Psoas muscle (tissue), 8 donors: ENCODE data around the gene OCEL1. TPM values are rescaled to one million over a fixed set of nuclear protein-coding genes. Genes with fewer than 3 reads are reported as not detected.
A peak's percentile ranks its signal among the peaks of the same experiment; 100 is the strongest.

Experiments used
- ATAC-seq, 4 donors: fragments of 200-7000 bp; cut with Tn5 transposase; one replicate each; pipeline ENCODE4 v1.9.1; 2020; ENCODE audit warnings: moderate library complexity in 3 of 4, mild to moderate bottlenecking in 2 of 4
- DNase-seq, 2 donors: peaks; one replicate each; pipeline ENCODE4 v3.0.0-alpha.2; 2020
- H3K27ac ChIP-seq: fragments of 200-600 bp; one replicate; pipeline ENCODE4 v1.8.0; 2022
- H3K27me3 ChIP-seq, 3 donors: fragments of 200-600 bp in 1 of 3; one replicate each; pipeline versions ENCODE4 v1.6.1 to v1.8.0; 2013 to 2022; ENCODE audit warnings: low read length in 2 of 3, mild to moderate bottlenecking in 2 of 3, moderate library complexity in 1 of 3; ENCODE audit not compliant: insufficient read depth in 3 of 3
- H3K36me3 ChIP-seq, 2 donors: fragments of 200-600 bp in 1 of 2; one replicate each; pipeline versions ENCODE4 v1.6.1 to v1.8.0; 2013 to 2022; ENCODE audit warnings: low read depth in 1 of 2, mild to moderate bottlenecking in 1 of 2, moderate library complexity in 1 of 2; ENCODE audit not compliant: insufficient read depth in 1 of 2
- H3K4me1 ChIP-seq: fragments of 200-600 bp; one replicate; pipeline ENCODE4 v1.8.0; 2022
- H3K4me3 ChIP-seq: fragments of 200-600 bp; one replicate; pipeline ENCODE4 v1.8.0; 2022; ENCODE audit warnings: mild to moderate bottlenecking
- H3K9me3 ChIP-seq: fragments of 200-600 bp; one replicate; pipeline ENCODE4 v1.8.0; 2022
- CTCF ChIP-seq: fragments of 200-600 bp; IDR thresholded peaks from one replicate; pipeline ENCODE4 v1.8.0; 2022; ENCODE audit warnings: antibody characterized with exemption
- WGBS, 3 donors: extraction: QIAGEN DNeasy Blood & Tissue Kit; methylation state at CpG; one replicate each; pipeline versions ENCODE4 v1.1.6 to v1.1.7; 2013; 5-methylcytosine and 5-hydroxymethylcytosine counted together
- intact Hi-C, 2 donors: fragments of 100-400 bp; cut with DNase I; formaldehyde crosslinking; loops; one replicate each; pipeline versions ENCODE4 v1.11.0 to v1.14.2; 2022
- long read RNA-seq, 2 donors: library from polyadenylated mRNA; unstranded; transcript quantifications; one replicate each; pipeline ENCODE4 v2.0.0, GENCODE V29; 2021
- polyA plus RNA-seq, 3 donors: library from polyadenylated mRNA; stranded (reverse); fragments of 200-250 nt; gene quantifications; one replicate each; pipeline ENCODE4 v1.2.3, GENCODE V29; 2013
- total RNA-seq, 4 donors: library from RNA; stranded (reverse); fragmentation: NEBNext Ultra II Directional in 2 of 4; extraction: Animal tissue kit (Norgen Biotek cat#: 25700) in 2 of 4; gene quantifications; one replicate each; pipeline versions ENCODE4 v1.2.1 to v1.2.4, GENCODE V29; 2021 to 2023
- donor health status: healthy with polysubstance abuse.
- donor health status: DM: no; HTN: no; CAD: no; lungs with moderate emphysema.
- donor health status: Bipolar disorder and iron deficiency.
- donor health status: healthy.
- donor health status: DM: yes; HTN: yes; CAD: no.
- donor health status: DM: no; HTN: no; CAD: no.
- donor health status: DM: no; HTN: no; CAD: no.
- donor health status: DM: yes; HTN: yes; CAD: no.

The OCEL1 gene
- 10 to 100 TPM; 15.6 to 20.8 (median 18.5) TPM for total RNA-seq
- 10 to 100 TPM; 19.6 to 37.1 (median 24.0) TPM for polyA plus RNA-seq
- long read RNA-seq, donor 1, transcript OCEL1-201 (6 exons, 1,133 nt) = major isoform, 5 of 18 reads
- long read RNA-seq, donor 1, partial matches to known transcripts = 5 of 18 reads
- long read RNA-seq, donor 1, other reads (novel, unspliced or antisense) = 4 of 18 reads
- long read RNA-seq, donor 2, partial matches to known transcripts = 7 of 21 reads
- long read RNA-seq, donor 2, other reads (novel, unspliced or antisense) = 6 of 21 reads

GRCh38 chr19:17226002-17226933 is at the start of gene OCEL1:
OCEL1 (plus strand) TSS chr19:17226226; CDS start chr19:17226248, 22 bp downstream.
- H3K9me3 ChIP-seq = no peaks in the 10 kb centered on the region
- WGBS, 3 donors = 0 to 1% (median 1%) methylated on average over 73 to 90 of the region's 90 CpGs
- DNase-seq = peak; percentile 99
- H3K36me3 ChIP-seq = peaks cover 0 to 5% of the 10 kb centered on the region in 2 donors
- H3K27me3 ChIP-seq = no peaks in the 10 kb centered on the region
- TF ChIP-seq CTCF = no peak
- intact Hi-C loops = no loop called here
- peak within 1 kb of the TSS; percentile 92 for H3K27ac ChIP-seq
- H3K4me3 ChIP-seq = peak within 1 kb of the TSS; percentile 80
- peak; percentile 95 to 97 (median 96) for ATAC-seq
- peaks cover 14% of the 10 kb centered on the region for H3K4me1 ChIP-seq

- no peak overlapping the region for H3K4me3 ChIP-seq
- peaks cover 3 to 39% of the 10 kb centered on the region in 2 donors for H3K36me3 ChIP-seq
- H3K4me1 ChIP-seq = no peaks in the 10 kb centered on the region
- no peaks in the 10 kb centered on the region for H3K27me3 ChIP-seq
- DNase-seq (no peak), ATAC-seq (no peak)
- intact Hi-C loops = no loop called here
- TF ChIP-seq CTCF = no peak
- H3K27ac ChIP-seq = no peak overlapping the region
- WGBS, 3 donors = 92 to 97% (median 95%) methylated on average over 10 of the region's 10 CpGs
- no peaks in the 10 kb centered on the region for H3K9me3 ChIP-seq
Measured at GRCh38 chr19:17178291-17178690, 47.7 kb upstream of the OCEL1 start.

- Histone ChIP-seq H3K9me3 (no peaks in the 10 kb centered on the region), H3K36me3 (peaks cover 3 to 49% of the 10 kb centered on the region in 2 donors), H3K4me3 (no peak overlapping the region), H3K27ac (no peak overlapping the region), H3K4me1 (no peaks in the 10 kb centered on the region), H3K27me3 (no peaks in the 10 kb centered on the region)
- DNase-seq (no peak), ATAC-seq (no peak)
- no peak for TF ChIP-seq CTCF
- intact Hi-C loops = no loop called here
- 73 to 80% (median 74%) methylated on average over 22 of the region's 22 CpGs for WGBS, 3 donors
Measured at GRCh38 chr19:17180997-17181702, 44.9 kb upstream of the OCEL1 start.

GRCh38 chr19:17183271-17183761 is 42.7 kb upstream of the OCEL1 start:
- Histone ChIP-seq H3K27ac (no peak overlapping the region), H3K27me3 (no peaks in the 10 kb centered on the region), H3K36me3 (peaks cover 3 to 47% of the 10 kb centered on the region in 2 donors), H3K9me3 (no peaks in the 10 kb centered on the region), H3K4me1 (no peaks in the 10 kb centered on the region), H3K4me3 (no peak overlapping the region)
- no peak for TF ChIP-seq CTCF
- ATAC-seq (no peak), DNase-seq (no peak)
- 87 to 95% (median 89%) methylated on average over 14 of the region's 14 CpGs for WGBS, 3 donors
- intact Hi-C loops = no loop called here
